NK-92 (cell line): ENCODE data around the gene UMPS.
A peak's percentile ranks its signal among the peaks of the same experiment; 100 is the strongest.

ENCODE experiments used
- DNase-seq: peaks from one replicate; lab custom pipeline; 2025; ENCODE audit not compliant: unreplicated experiment; lab: John Stamatoyannopoulos, UW

UMPS gene

GRCh38 chr3:124730129-124730940 lies at the start of gene UMPS:
TSS of gene UMPS (plus strand) at chr3:124730452. CDS start at chr3:124730472, 20 bp downstream.
- peak; percentile 17 for DNase-seq

GRCh38 chr3:124680521-124680920 lies 49.7 kb upstream of the UMPS start:
- DNase-seq, result no peak

GRCh38 chr3:124682263-124682662 lies 48.0 kb upstream of the UMPS start:
- no peak for DNase-seq

GRCh38 chr3:124684459-124684858 lies 45.8 kb upstream of the UMPS start:
- no peak for DNase-seq

GRCh38 chr3:124685067-124685466 lies 45.2 kb upstream of the UMPS start:
- DNase-seq, result no peak

- DNase-seq, result no peak
Observed at GRCh38 chr3:124685481-124685880, 44.8 kb upstream of the UMPS start.

- DNase-seq, result no peak
Observed at GRCh38 chr3:124686028-124686670, 44.1 kb upstream of the UMPS start.

- no peak for DNase-seq
Observed at GRCh38 chr3:124688581-124689454, 41.4 kb upstream of the UMPS start.

- no peak for DNase-seq
Observed at GRCh38 chr3:124691599-124691998, 38.7 kb upstream of the UMPS start.

- DNase-seq, result no peak
Observed at GRCh38 chr3:124694486-124694885, 35.8 kb upstream of the UMPS start.

- no peak for DNase-seq
Observed at GRCh38 chr3:124695369-124695768, 34.9 kb upstream of the UMPS start.

GRCh38 chr3:124696006-124696405 lies 34.2 kb upstream of the UMPS start:
- no peak for DNase-seq

- DNase-seq, result no peak
Observed at GRCh38 chr3:124697302-124697701, 33.0 kb upstream of the UMPS start.

GRCh38 chr3:124698030-124698770 lies 32.1 kb upstream of the UMPS start:
- no peak for DNase-seq

- no peak for DNase-seq
Observed at GRCh38 chr3:124699051-124699450, 31.2 kb upstream of the UMPS start.

- no peak for DNase-seq
Observed at GRCh38 chr3:124699686-124700396, 30.4 kb upstream of the UMPS start.

- no peak for DNase-seq
Observed at GRCh38 chr3:124700880-124701684, 29.2 kb upstream of the UMPS start.

GRCh38 chr3:124701687-124702086 lies 28.6 kb upstream of the UMPS start:
- no peak for DNase-seq

- DNase-seq, result no peak
Observed at GRCh38 chr3:124702950-124703349, 27.3 kb upstream of the UMPS start.
